ENCODE data around the gene FAM120C.

GRCh38 chrX:54067766-54068165 lies 115.3 kb downstream of the FAM120C start:
- TF ChIP-seq, protein P1, sequence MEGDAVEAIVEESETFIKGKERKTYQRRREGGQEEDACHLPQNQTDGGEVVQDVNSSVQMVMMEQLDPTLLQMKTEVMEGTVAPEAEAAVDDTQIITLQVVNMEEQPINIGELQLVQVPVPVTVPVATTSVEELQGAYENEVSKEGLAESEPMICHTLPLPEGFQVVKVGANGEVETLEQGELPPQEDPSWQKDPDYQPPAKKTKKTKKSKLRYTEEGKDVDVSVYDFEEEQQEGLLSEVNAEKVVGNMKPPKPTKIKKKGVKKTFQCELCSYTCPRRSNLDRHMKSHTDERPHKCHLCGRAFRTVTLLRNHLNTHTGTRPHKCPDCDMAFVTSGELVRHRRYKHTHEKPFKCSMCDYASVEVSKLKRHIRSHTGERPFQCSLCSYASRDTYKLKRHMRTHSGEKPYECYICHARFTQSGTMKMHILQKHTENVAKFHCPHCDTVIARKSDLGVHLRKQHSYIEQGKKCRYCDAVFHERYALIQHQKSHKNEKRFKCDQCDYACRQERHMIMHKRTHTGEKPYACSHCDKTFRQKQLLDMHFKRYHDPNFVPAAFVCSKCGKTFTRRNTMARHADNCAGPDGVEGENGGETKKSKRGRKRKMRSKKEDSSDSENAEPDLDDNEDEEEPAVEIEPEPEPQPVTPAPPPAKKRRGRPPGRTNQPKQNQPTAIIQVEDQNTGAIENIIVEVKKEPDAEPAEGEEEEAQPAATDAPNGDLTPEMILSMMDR (conservative IDR thresholded peaks at IDR 0.05; ENCODE audit: low read depth, low read length): no peak
- TF ChIP-seq EZH2 (IDR thresholded peaks at IDR 0.05; ENCODE audit: borderline replicate concordance, low read depth, low read length, poor library complexity, severe bottlenecking): no peak

All from A673 (cell line).